Astrocyte (in vitro differentiated cells and primary cell): ENCODE data around the gene ZNF516. TPM values are rescaled to one million over a fixed set of nuclear protein-coding genes. Genes with fewer than 3 reads are reported as not detected.

Experiments used
- DNase-seq: peaks from one replicate; pipeline ENCODE4 v3.0.0-alpha.2; 2010; ENCODE audit warnings: low read depth
- FAIRE-seq: peaks from 2 replicates; lab custom pipeline; 2011; peaks lifted over from hg19 to GRCh38; lab: Jason Lieb, UNC
- H2AFZ ChIP-seq: 2 replicates; pipeline ENCODE4 v1.6.0; 2012; ENCODE audit warnings: low read depth, low read length, inconsistent platforms
- H3K27ac ChIP-seq: 2 replicates; pipeline ENCODE4 v1.5.1; 2011; ENCODE audit warnings: low read depth, low read length, inconsistent platforms
- H3K27me3 ChIP-seq: 2 replicates; pipeline ENCODE4 v1.6.0; 2011; ENCODE audit warnings: low read length, inconsistent platforms; ENCODE audit not compliant: insufficient read depth
- H3K36me3 ChIP-seq: 2 replicates; pipeline ENCODE4 v1.5.1; 2011; ENCODE audit warnings: low read length, inconsistent platforms; ENCODE audit not compliant: insufficient read depth
- H3K4me1 ChIP-seq: 2 replicates; pipeline ENCODE4 v1.5.1; 2011; ENCODE audit warnings: low read length, inconsistent platforms; ENCODE audit not compliant: insufficient read depth
- H3K4me2 ChIP-seq: 2 replicates; pipeline ENCODE4 v1.6.0; 2012; ENCODE audit warnings: low read length, inconsistent platforms
- H3K4me3 ChIP-seq: 2 replicates; pipeline ENCODE4 v1.5.1; 2011; ENCODE audit warnings: low read depth, mild to moderate bottlenecking, low read length, inconsistent platforms; ENCODE audit not compliant: insufficient read depth
- H3K79me2 ChIP-seq: 2 replicates; pipeline ENCODE4 v1.6.0; 2012; ENCODE audit warnings: mild to moderate bottlenecking, low read length, inconsistent platforms; ENCODE audit not compliant: insufficient read depth
- H3K9ac ChIP-seq: 2 replicates; pipeline ENCODE4 v1.6.0; 2012; ENCODE audit warnings: mild to moderate bottlenecking, low read length, inconsistent platforms
- H3K9me3 ChIP-seq: 2 replicates; pipeline ENCODE4 v1.5.1; 2012; ENCODE audit warnings: low read depth, mild to moderate bottlenecking, low read length, inconsistent platforms; ENCODE audit not compliant: insufficient read depth
- H4K20me1 ChIP-seq: 2 replicates; pipeline ENCODE4 v1.6.0; 2012; ENCODE audit warnings: low read length, inconsistent platforms; ENCODE audit not compliant: insufficient read depth
- H3K27ac Mint-ChIP-seq: one replicate; pipeline ENCODE4 v1.8.0; 2021; ENCODE audit warnings: mild to moderate bottlenecking, mixed read lengths; ENCODE audit not compliant: unreplicated experiment
- H3K27me3 Mint-ChIP-seq: one replicate; pipeline ENCODE4 v1.8.0; 2021; ENCODE audit warnings: low read depth, mixed read lengths; ENCODE audit not compliant: unreplicated experiment
- H3K36me3 Mint-ChIP-seq: one replicate; pipeline ENCODE4 v1.8.0; 2021; ENCODE audit warnings: low read depth, mixed read lengths; ENCODE audit not compliant: unreplicated experiment
- H3K4me1 Mint-ChIP-seq: one replicate; pipeline ENCODE4 v1.8.0; 2021; ENCODE audit warnings: low read depth, mixed read lengths; ENCODE audit not compliant: unreplicated experiment
- H3K4me3 Mint-ChIP-seq: one replicate; pipeline ENCODE4 v1.8.0; 2021; ENCODE audit warnings: mild to moderate bottlenecking, moderate library complexity, mixed read lengths; ENCODE audit not compliant: unreplicated experiment
- H3K9me3 Mint-ChIP-seq: one replicate; pipeline ENCODE4 v1.8.0; 2021; ENCODE audit warnings: mild to moderate bottlenecking, mixed read lengths; ENCODE audit not compliant: unreplicated experiment
- CTCF ChIP-seq: IDR thresholded peaks from 2 replicates; pipeline ENCODE4 v1.5.1; 2011; ENCODE audit warnings: low read depth, mild to moderate bottlenecking, inconsistent platforms, low read length, moderate library complexity; ENCODE audit not compliant: insufficient read depth
- EZH2 ChIP-seq: IDR thresholded peaks from 2 replicates; pipeline ENCODE4 v1.6.1; 2012; ENCODE audit warnings: mild to moderate bottlenecking, low read length, inconsistent platforms; ENCODE audit not compliant: insufficient read depth
- total RNA-seq: library from RNA; stranded (reverse); gene quantifications from 2 replicates; pipeline ENCODE4 v1.2.1, GENCODE V29; 2021

Gene ZNF516
- total RNA-seq, 1 donor from 2014 or later, result 59.8 TPM

GRCh38 chr18:76399613-76400391 lies 95.2 kb downstream of the ZNF516 start:
- H3K27ac Mint-ChIP-seq, result no peak overlapping the region
- peaks cover 11% of the 10 kb centered on the region for H3K4me1 Mint-ChIP-seq
- no peak overlapping the region for H3K4me2 ChIP-seq
- no peak overlapping the region for H2AFZ ChIP-seq
- peaks cover 5% of the 10 kb centered on the region for H3K36me3 Mint-ChIP-seq
- no peak overlapping the region for H3K4me3 Mint-ChIP-seq
- TF ChIP-seq CTCF (no peak), EZH2 (no peak)
- H3K9ac ChIP-seq, result no peak overlapping the region
- H3K9me3 ChIP-seq, result no peaks in the 10 kb centered on the region
- no peak overlapping the region for H3K4me3 ChIP-seq
- DNase-seq (no peak), FAIRE-seq (no peak)
- H3K36me3 ChIP-seq, result no peaks in the 10 kb centered on the region
- no peaks in the 10 kb centered on the region for H3K27me3 Mint-ChIP-seq
- H4K20me1 ChIP-seq, result peaks cover 98% of the 10 kb centered on the region
- no peaks in the 10 kb centered on the region for H3K4me1 ChIP-seq
- no peaks in the 10 kb centered on the region for H3K9me3 Mint-ChIP-seq
- peaks cover 56% of the 10 kb centered on the region for H3K79me2 ChIP-seq
- no peaks in the 10 kb centered on the region for H3K27me3 ChIP-seq
- H3K27ac ChIP-seq, result no peak overlapping the region

- Mint-ChIP-seq H3K4me1 (peaks cover 11% of the 10 kb centered on the region), H3K4me3 (no peak overlapping the region), H3K36me3 (peaks cover 5% of the 10 kb centered on the region), H3K27me3 (no peaks in the 10 kb centered on the region), H3K9me3 (no peaks in the 10 kb centered on the region), H3K27ac (peak overlapping the region; percentile 20)
- TF ChIP-seq EZH2 (no peak), CTCF (peak; percentile 98)
- H3K4me2 ChIP-seq, result no peak overlapping the region
- no peak overlapping the region for H2AFZ ChIP-seq
- H3K9ac ChIP-seq, result no peak overlapping the region
- no peak overlapping the region for H3K4me3 ChIP-seq
- H4K20me1 ChIP-seq, result peaks cover 92% of the 10 kb centered on the region
- no peaks in the 10 kb centered on the region for H3K27me3 ChIP-seq
- DNase-seq (peak; percentile 45), FAIRE-seq (peak; percentile 83)
- no peaks in the 10 kb centered on the region for H3K4me1 ChIP-seq
- H3K36me3 ChIP-seq, result no peaks in the 10 kb centered on the region
- peaks cover 49% of the 10 kb centered on the region for H3K79me2 ChIP-seq
- H3K9me3 ChIP-seq, result no peaks in the 10 kb centered on the region
- H3K27ac ChIP-seq, result no peak overlapping the region
Measured at GRCh38 chr18:76398896-76399612, 96.0 kb downstream of the ZNF516 start.

GRCh38 chr18:76398295-76398694 lies 96.7 kb downstream of the ZNF516 start:
- Mint-ChIP-seq H3K27ac (no peak overlapping the region), H3K4me3 (no peak overlapping the region), H3K9me3 (no peaks in the 10 kb centered on the region), H3K4me1 (peaks cover 11% of the 10 kb centered on the region), H3K27me3 (no peaks in the 10 kb centered on the region), H3K36me3 (peaks cover 5% of the 10 kb centered on the region)
- Histone ChIP-seq H2AFZ (no peak overlapping the region), H3K4me3 (no peak overlapping the region), H3K4me2 (no peak overlapping the region), H3K27me3 (no peaks in the 10 kb centered on the region), H3K36me3 (no peaks in the 10 kb centered on the region), H3K79me2 (peaks cover 43% of the 10 kb centered on the region), H3K27ac (no peak overlapping the region), H3K9ac (no peak overlapping the region), H3K4me1 (no peaks in the 10 kb centered on the region), H3K9me3 (no peaks in the 10 kb centered on the region), H4K20me1 (peaks cover 84% of the 10 kb centered on the region)
- FAIRE-seq, result no peak
- no peak for DNase-seq
- TF ChIP-seq CTCF (no peak), EZH2 (no peak)
